ENCODE results near the gene PARP1.
"Not testable (repeated sequence)": the region's sequence is repeated elsewhere in the genome, so short reads cannot be mapped to it uniquely, and the experiment has no call there.

The PARP1 gene

GRCh38 chr1:226428791-226429461 is 21.0 kb upstream of the PARP1 start:
- DNase-seq (ENCODE audit: low read depth): no peak

GRCh38 chr1:226428348-226428747 is 20.5 kb upstream of the PARP1 start:
- no peak for DNase-seq (ENCODE audit: low read depth)

- DNase-seq (ENCODE audit: low read depth): no peak
These were observed 19.2 kb upstream of the PARP1 start for GRCh38 chr1:226427131-226427530.

GRCh38 chr1:226426395-226426794 is 18.5 kb upstream of the PARP1 start:
- not testable (repeated sequence) for DNase-seq (ENCODE audit: low read depth)

GRCh38 chr1:226425431-226426031 is 17.6 kb upstream of the PARP1 start:
- DNase-seq (ENCODE audit: low read depth): no peak

- no peak for DNase-seq (ENCODE audit: low read depth)
These were observed 17.1 kb upstream of the PARP1 start for GRCh38 chr1:226425004-226425378.

GRCh38 chr1:226424221-226425003 is 16.5 kb upstream of the PARP1 start:
- DNase-seq (ENCODE audit: low read depth): no peak

- DNase-seq (ENCODE audit: low read depth): no peak
These were observed 14.6 kb upstream of the PARP1 start for GRCh38 chr1:226422478-226422877.

GRCh38 chr1:226420897-226421296 is 13.0 kb upstream of the PARP1 start:
- no peak for DNase-seq (ENCODE audit: low read depth)

GRCh38 chr1:226420328-226420727 is 12.4 kb upstream of the PARP1 start:
- DNase-seq (ENCODE audit: low read depth): no peak

- no peak for DNase-seq (ENCODE audit: low read depth)
These were observed 11.6 kb upstream of the PARP1 start for GRCh38 chr1:226419284-226420029.

- no peak for DNase-seq (ENCODE audit: low read depth)
These were observed 10.1 kb upstream of the PARP1 start for GRCh38 chr1:226417830-226418546.

- DNase-seq (ENCODE audit: low read depth): no peak
These were observed 9.5 kb upstream of the PARP1 start for GRCh38 chr1:226417350-226417749.

- DNase-seq (ENCODE audit: low read depth): no peak
These were observed 6.3 kb upstream of the PARP1 start for GRCh38 chr1:226414098-226414698.

- DNase-seq (ENCODE audit: low read depth): no peak
These were observed 3.7 kb upstream of the PARP1 start for GRCh38 chr1:226411619-226412018.

GRCh38 chr1:226410958-226411357 is 3.1 kb upstream of the PARP1 start:
- DNase-seq (ENCODE audit: low read depth): no peak

GRCh38 chr1:226409392-226409791 is 1.5 kb upstream of the PARP1 start:
- no peak for DNase-seq (ENCODE audit: low read depth)

GRCh38 chr1:226408285-226409184 is 642 bp upstream of the PARP1 start:
- no peak for DNase-seq (ENCODE audit: low read depth)

- DNase-seq (ENCODE audit: low read depth): no peak
These were observed 745 bp downstream of the PARP1 start for GRCh38 chr1:226407199-226407496.

- no peak for DNase-seq (ENCODE audit: low read depth)
These were observed 1.5 kb downstream of the PARP1 start for GRCh38 chr1:226406401-226406881.

All from stimulated activated CD8-positive, alpha-beta memory T cell treated with anti-CD3 and anti-CD28 coated beads, Interleukin-4, amount 100 ng/mL, for 24 hours (primary cell).